ENCODE data around the gene UBE2O. TPM values are rescaled to one million over a fixed set of nuclear protein-coding genes. Genes with fewer than 3 reads are reported as not detected.

Gene UBE2O
- total and polyA plus RNA-seq, 11 donors: 16.0 to 36.1 (median 30.7) TPM

- Histone ChIP-seq H3K4me3 (no peak overlapping the region), H3K27ac (no peak overlapping the region), H3K36me3 (no peaks in the 10 kb centered on the region), H3K9me3 (no peaks in the 10 kb centered on the region), H3K4me1 (peaks cover 0 to 23% (median 18%) of the 10 kb centered on the region in 12 donors), H3K27me3 (no peaks in the 10 kb centered on the region)
- no peak for DNase-seq
- ATAC-seq: no peak
- intact Hi-C loops (cut with DNase I): no loop called here
- 74 to 85% (median 81%) methylated on average over 7 to 11 of the region's 11 CpGs for WGBS, 4 donors
- TF ChIP-seq CTCF (IDR thresholded peaks at IDR 0.05): no peak
- no peak for TF ChIP-seq POLR2A (IDR thresholded peaks at IDR 0.05)
These were observed 84.4 kb downstream of the UBE2O start for GRCh38 chr17:76368545-76368944.

- TF ChIP-seq POLR2A (IDR thresholded peaks at IDR 0.05) (no peak), CTCF (IDR thresholded peaks at IDR 0.05) (no peak)
- ATAC-seq: no peak
- H3K9me3 ChIP-seq: no peaks in the 10 kb centered on the region
- DNase-seq: no peak
- H3K27ac ChIP-seq: no peak overlapping the region
- H3K4me1 ChIP-seq: peaks cover 0 to 27% (median 18%) of the 10 kb centered on the region in 12 donors
- WGBS, 4 donors: 73 to 88% (median 82%) methylated on average over 3 to 6 of the region's 6 CpGs
- intact Hi-C loops (cut with DNase I): no loop called here
- H3K27me3 ChIP-seq: no peaks in the 10 kb centered on the region
- H3K4me3 ChIP-seq: no peak overlapping the region
- H3K36me3 ChIP-seq: no peaks in the 10 kb centered on the region
These were observed 85.3 kb downstream of the UBE2O start for GRCh38 chr17:76367642-76368041.

GRCh38 chr17:76366247-76366646 lies 86.7 kb downstream of the UBE2O start:
- Histone ChIP-seq H3K36me3 (no peaks in the 10 kb centered on the region), H3K27me3 (no peaks in the 10 kb centered on the region), H3K9me3 (no peaks in the 10 kb centered on the region), H3K4me3 (no peak overlapping the region), H3K4me1 (peaks cover 0 to 37% (median 23%) of the 10 kb centered on the region in 12 donors), H3K27ac (no peak overlapping the region)
- WGBS, 4 donors: 80 to 98% (median 97%) methylated on average over 1 to 3 of the region's 3 CpGs
- no peak for ATAC-seq
- intact Hi-C loops (cut with DNase I): no loop called here
- no peak for DNase-seq
- TF ChIP-seq CTCF (IDR thresholded peaks at IDR 0.05) (no peak), POLR2A (IDR thresholded peaks at IDR 0.05) (no peak)

GRCh38 chr17:76365256-76365903 lies 87.6 kb downstream of the UBE2O start:
- intact Hi-C loops (cut with DNase I): loop anchor here in 1 of 10 donors (2.0 kb wide), 1 partner anchor 33 kb away; no protein-coding TSS in a partner anchor
- Histone ChIP-seq H3K36me3 (no peaks in the 10 kb centered on the region), H3K9me3 (no peaks in the 10 kb centered on the region), H3K4me3 (no peak overlapping the region), H3K27me3 (no peaks in the 10 kb centered on the region), H3K27ac (no peak overlapping the region), H3K4me1 (peaks cover 0 to 34% (median 15%) of the 10 kb centered on the region in 12 donors)
- DNase-seq (no peak), ATAC-seq (no peak)
- 46 to 57% (median 50%) methylated on average over 12 of the region's 12 CpGs for WGBS, 4 donors
- no peak for TF ChIP-seq POLR2A (IDR thresholded peaks at IDR 0.05)
- peak in 11 of 12 donors; percentile 16 to 51 (median 32) for TF ChIP-seq CTCF (IDR thresholded peaks at IDR 0.05)
